Activated T-cell treated with anti-CD3 and anti-CD28 coated beads for 24 hours (primary cell): ENCODE results near the gene APOBEC4.
A peak's percentile ranks its signal among the peaks of the same experiment; 100 is the strongest.
"Not testable (repeated sequence)": the region's sequence is repeated elsewhere in the genome, so short reads cannot be mapped to it uniquely, and the experiment has no call there.

Experiments
- DNase-seq: peaks from one replicate; pipeline ENCODE4 v3.0.0-alpha.2; 2020; ENCODE audit warnings: low read depth

Gene APOBEC4

GRCh38 chr1:183633676-183634343 lies 19.3 kb downstream of the APOBEC4 start:
- DNase-seq, result no peak

DNA sequence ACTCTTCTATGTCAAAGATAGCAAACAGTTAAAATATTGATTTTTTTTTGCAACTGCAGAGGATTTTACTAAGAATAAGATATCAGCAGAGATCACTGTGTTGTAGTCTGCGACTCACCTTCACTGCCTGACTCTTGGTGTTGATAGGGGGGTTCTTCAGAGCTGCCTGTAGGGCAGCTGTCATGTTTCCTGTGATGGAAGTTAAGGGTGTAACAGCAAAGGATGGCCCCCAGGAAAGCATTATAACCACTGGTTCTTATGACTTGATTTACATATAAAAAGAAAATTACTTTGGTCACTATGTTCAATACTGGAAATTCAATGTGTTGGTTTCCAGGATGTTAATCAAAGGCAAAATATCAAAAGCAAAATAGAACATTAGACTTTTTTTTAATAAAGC lies 20.2 kb downstream of the APOBEC4 start:
- DNase-seq, result no peak

DNA sequence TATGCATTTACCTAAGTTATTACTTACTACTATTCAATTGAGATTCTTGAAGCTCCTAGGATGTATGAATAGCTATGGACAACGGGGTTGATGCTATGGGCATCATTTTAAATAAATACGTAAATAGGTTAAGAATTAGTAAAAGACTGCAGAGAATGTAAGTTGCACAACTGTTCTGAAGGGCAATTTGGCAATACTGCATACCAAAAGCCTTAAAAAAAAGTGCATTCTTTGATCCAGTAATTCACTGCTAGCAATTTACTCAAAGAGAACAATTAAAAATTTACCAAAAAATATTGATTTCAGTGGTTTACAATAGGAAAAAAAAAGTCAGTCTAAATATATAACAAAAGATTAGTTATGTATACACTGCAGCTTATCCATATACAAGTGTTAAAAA lies 21.0 kb downstream of the APOBEC4 start:
- DNase-seq, result no peak

DNA sequence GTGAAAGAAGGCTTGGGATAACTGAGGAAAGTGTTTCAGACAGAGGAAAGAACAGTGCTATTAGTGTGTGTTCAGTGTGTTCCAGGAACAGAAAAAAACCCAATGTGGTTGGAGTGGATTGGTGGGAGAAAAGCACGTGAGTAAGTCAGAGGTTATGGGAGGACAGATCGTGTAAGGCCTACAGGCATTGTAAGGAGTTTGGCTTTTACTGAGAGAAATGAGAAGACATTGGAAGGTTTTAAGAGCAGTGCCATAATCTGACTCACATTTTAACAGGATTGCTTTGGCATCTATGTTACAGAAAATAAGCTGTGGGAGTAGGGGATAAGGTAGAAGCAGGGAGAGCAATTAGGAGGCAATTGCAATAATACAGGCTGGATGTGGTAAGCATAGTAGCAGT lies 22.4 kb downstream of the APOBEC4 start:
- no peak for DNase-seq

DNA sequence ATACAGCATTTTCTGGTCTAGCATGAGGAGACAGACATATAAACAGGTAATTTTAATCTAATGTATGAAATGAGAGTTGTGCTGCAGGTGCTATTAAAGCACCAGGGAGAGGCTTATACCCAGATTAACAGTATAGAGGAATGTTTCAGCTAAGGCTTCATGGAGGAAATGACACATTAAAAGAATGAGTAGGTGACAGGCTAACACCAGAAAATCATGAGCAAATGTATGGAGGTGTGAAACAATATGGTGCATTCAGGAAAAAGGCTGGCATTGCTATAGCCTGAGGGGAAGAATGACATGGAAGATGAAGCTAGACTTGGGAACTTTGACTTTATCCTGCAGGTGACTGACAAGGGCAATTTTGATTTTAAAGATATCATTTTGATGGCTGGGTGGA lies 24.6 kb downstream of the APOBEC4 start:
- DNase-seq, result no peak

GRCh38 chr1:183626236-183626635 lies 26.9 kb downstream of the APOBEC4 start:
- not testable (repeated sequence) for DNase-seq

- peak; percentile 8 for DNase-seq
Observed at GRCh38 chr1:183622884-183623785, 30.0 kb downstream of the APOBEC4 start.

DNA sequence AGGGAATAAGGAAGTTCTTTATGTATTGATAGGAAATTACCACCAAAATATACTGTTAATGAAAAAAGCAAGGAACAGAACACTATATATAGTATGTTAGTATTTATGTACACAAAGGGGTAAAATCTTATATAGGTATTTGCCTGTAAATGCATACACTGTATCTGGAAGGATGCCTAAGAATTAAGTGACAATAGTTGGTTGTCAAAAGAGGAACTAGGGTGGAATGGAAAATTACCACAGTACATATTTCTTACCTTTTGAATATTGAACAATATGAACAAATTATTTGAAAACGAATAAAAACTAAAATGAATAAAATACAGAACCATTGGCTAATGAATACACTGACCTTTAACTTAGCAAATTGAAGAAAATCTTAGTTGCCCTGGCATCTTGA lies 31.1 kb downstream of the APOBEC4 start:
- DNase-seq, result no peak

DNA sequence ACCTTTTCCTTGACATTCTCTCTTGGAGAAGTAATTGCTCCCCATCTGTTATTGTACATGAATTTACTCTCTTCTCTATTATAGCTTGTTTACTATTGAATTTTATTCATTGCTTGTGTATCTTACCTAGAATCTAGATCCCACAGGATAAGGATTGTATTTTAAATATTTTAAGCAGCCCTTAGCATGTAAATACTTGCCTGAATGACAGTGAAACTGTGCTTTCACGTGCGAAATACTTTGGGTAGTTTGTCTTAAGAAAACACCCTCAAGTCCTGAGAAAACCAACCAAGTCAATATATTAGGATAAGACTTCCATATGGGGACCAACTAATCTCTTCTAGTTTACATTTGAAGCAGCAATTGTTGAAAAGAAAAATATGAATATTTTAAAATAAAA lies 32.8 kb downstream of the APOBEC4 start:
- DNase-seq, result no peak

DNA sequence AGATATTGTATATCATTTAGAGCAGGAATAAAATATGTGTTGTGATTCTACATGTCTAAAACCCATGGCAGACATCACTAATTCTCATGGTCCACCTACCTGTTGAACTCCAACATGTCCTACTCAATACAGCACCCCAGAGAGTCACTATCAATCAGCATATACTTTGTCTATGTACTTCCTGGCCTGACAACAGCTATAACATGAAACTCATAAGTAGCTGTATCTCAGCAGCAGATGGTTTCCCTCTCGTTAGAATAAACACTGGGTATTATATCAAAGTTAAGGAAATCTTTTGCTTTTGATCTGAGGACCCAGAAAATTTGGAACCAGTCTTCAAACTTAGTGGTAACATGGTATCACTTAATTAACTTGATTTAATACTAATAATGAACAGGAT lies 33.3 kb downstream of the APOBEC4 start:
- no peak for DNase-seq

- DNase-seq, result not testable (repeated sequence)
Observed at GRCh38 chr1:183618202-183618601, 34.9 kb downstream of the APOBEC4 start.

- DNase-seq, result not testable (repeated sequence)
Observed at GRCh38 chr1:183612975-183613374, 40.1 kb downstream of the APOBEC4 start.

DNA sequence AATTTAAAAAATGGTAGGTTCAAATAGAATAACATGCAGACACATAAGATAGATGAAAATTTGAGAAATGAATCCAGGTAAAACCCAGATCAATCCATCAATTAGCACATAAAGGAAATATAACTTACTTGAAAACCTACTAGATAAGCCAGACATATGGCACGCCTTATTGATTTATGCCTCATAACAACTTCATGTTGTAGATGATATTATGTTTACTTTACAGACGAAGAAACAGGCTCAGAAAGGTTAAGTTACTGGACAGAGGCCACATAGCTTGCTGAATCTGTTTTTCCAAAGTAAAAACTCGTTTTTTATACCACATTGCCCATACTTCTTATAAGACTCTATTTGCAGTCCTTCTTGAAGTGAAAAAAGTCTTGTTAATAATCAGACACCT lies 40.7 kb downstream of the APOBEC4 start:
- no peak for DNase-seq

DNA sequence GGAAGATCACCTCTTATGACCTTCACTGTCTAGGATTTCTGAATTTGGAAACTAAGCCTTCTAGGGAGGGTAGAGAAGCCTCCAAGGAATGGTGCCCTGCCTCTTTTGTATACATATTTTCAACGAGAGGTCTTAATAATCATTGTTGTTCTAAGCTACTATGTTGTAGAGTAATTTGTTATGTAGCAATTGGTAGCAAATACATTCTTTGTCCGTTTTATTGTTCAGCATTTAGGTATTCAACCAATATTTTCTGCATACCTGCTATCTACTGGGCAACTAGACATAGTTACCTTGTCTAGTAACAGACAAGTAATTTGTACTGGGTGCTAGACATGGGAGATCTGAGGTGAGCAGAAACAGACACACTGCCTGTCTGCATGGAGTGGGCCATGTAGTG lies 42.1 kb downstream of the APOBEC4 start:
- DNase-seq, result no peak

GRCh38 chr1:183609759-183610452 lies 43.2 kb downstream of the APOBEC4 start:
- no peak for DNase-seq

- no peak for DNase-seq
Observed at GRCh38 chr1:183609313-183609712, 43.8 kb downstream of the APOBEC4 start.

- DNase-seq, result no peak
Observed at GRCh38 chr1:183607322-183607980, 45.7 kb downstream of the APOBEC4 start.

GRCh38 chr1:183605904-183606303 lies 47.2 kb downstream of the APOBEC4 start:
- DNase-seq, result no peak

- no peak for DNase-seq
Observed at GRCh38 chr1:183604815-183605214, 48.3 kb downstream of the APOBEC4 start.

DNA sequence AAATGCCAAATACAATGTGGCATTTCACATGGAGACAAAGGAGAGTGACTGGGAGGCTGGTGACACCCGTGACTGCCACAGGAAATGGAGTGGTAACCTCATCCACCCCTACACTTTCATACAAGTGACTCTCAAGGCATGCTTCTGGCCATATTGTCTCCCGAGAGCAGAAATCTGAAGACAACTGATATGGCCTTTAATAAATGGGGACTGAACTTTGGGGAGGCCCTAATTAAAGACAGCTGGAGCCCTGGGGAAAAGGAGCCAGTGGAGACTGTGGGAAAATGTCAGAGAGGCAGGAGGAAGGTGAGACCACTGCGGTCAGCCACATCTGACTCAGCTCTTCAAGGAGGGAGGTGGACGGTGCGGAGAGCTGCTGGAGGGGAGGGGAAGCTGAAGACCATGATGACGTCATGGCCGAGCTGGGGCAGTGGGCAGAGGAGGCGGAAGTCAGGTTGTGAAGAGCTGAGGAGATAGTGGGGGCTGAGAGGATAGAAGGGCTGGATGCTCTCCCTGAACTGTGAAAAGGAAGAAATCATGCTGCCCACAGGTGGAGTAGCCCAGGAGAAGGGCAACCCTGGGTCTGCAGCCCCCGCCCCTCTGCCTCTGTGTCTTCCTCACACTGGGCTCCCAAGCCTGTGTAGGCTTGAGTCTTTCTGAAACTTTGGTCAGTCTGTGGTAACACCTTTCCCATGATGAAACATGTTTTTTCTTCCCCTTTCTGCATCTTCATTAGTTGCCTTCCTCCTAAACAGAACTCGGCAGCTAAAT lies 48.9 kb downstream of the APOBEC4 start:
- DNase-seq, result no peak

DNA sequence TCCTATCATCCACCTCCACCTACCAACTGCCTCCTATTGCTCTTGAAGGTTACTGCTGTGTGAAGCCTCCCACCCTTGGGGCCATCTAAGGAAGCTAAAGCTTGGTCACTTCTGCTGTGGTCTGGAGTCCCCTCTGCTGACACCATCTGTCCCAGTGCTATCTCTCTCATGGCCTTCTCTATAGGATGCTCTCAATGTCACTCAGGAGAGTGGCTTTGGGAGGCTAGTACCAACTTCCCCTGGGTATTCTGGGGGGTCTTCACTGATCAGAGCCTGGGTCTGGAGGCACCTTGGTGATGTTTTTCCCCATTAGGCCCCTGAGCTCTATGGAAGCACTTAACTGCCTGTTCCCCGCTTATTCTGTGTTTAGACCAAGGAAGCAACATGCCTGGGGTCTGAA lies 50.6 kb downstream of the APOBEC4 start:
- DNase-seq, result no peak

DNA sequence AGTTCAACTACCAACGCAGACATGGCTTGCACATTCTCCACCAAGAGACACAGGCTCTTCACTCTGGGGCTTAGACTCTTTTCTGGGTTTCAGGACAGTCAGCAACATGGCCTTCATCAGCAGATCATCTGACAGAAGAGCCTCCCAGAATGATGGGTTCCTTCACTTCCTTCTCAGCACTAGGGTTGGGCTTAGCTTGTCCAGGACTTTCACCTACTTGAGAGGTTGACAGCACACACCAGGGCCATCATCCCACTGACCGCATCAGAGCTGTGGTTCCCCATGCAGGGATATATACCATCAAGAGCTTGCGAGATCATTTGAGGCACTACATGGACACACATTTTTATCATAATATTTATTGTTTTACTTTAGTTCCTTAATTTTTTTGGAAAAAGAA lies 52.5 kb downstream of the APOBEC4 start:
- no peak for DNase-seq
